COR-L47 (cell line): ENCODE results near the gene ITSN1.
"Not testable (repeated sequence)": the region's sequence is repeated elsewhere in the genome, so short reads cannot be mapped to it uniquely, and the experiment has no call there.

Source experiments
- DNase-seq: peaks from one replicate; lab custom pipeline; 2025; lab: John Stamatoyannopoulos, UW

ITSN1 gene

GRCh38 chr21:33863191-33863590 is 220.9 kb downstream of the ITSN1 start:
- not testable (repeated sequence) for DNase-seq

GRCh38 chr21:33864150-33864549 is 221.8 kb downstream of the ITSN1 start:
- no peak for DNase-seq

- no peak for DNase-seq
These were observed 222.9 kb downstream of the ITSN1 start for GRCh38 chr21:33865176-33865575.

- no peak for DNase-seq
These were observed 223.8 kb downstream of the ITSN1 start for GRCh38 chr21:33865996-33866575.

GRCh38 chr21:33866826-33867225 is 224.5 kb downstream of the ITSN1 start:
- no peak for DNase-seq

- DNase-seq = not testable (repeated sequence)
These were observed 225.6 kb downstream of the ITSN1 start for GRCh38 chr21:33867868-33868267.

GRCh38 chr21:33869873-33870272 is 227.6 kb downstream of the ITSN1 start:
- DNase-seq = no peak

GRCh38 chr21:33870768-33871167 is 228.5 kb downstream of the ITSN1 start:
- DNase-seq = no peak

GRCh38 chr21:33871171-33871570 is 228.9 kb downstream of the ITSN1 start:
- DNase-seq = no peak

- no peak for DNase-seq
These were observed 230.7 kb downstream of the ITSN1 start for GRCh38 chr21:33872881-33873515.

GRCh38 chr21:33874161-33874560 is 231.9 kb downstream of the ITSN1 start:
- DNase-seq = no peak

- no peak for DNase-seq
These were observed 232.9 kb downstream of the ITSN1 start for GRCh38 chr21:33875026-33875695.

- no peak for DNase-seq
These were observed 236.5 kb downstream of the ITSN1 start for GRCh38 chr21:33878824-33879223.

GRCh38 chr21:33880626-33881025 is 238.3 kb downstream of the ITSN1 start:
- no peak for DNase-seq

GRCh38 chr21:33881689-33882440 is 239.6 kb downstream of the ITSN1 start:
- DNase-seq = no peak

GRCh38 chr21:33883118-33883517 is 240.8 kb downstream of the ITSN1 start:
- no peak for DNase-seq

- no peak for DNase-seq
These were observed 242.3 kb downstream of the ITSN1 start for GRCh38 chr21:33884376-33885171.

GRCh38 chr21:33885172-33885514 is 242.8 kb downstream of the ITSN1 start:
- no peak for DNase-seq

- no peak for DNase-seq
These were observed 244.0 kb downstream of the ITSN1 start for GRCh38 chr21:33886321-33886720.

- DNase-seq = no peak
These were observed 247.9 kb downstream of the ITSN1 start for GRCh38 chr21:33890187-33890586.

GRCh38 chr21:33892853-33893252 is 250.6 kb downstream of the ITSN1 start:
- no peak for DNase-seq

- no peak for DNase-seq
These were observed 251.6 kb downstream of the ITSN1 start for GRCh38 chr21:33893917-33894316.
